ENCODE data around the gene CCRL2. TPM values are rescaled to one million over a fixed set of nuclear protein-coding genes. Genes with fewer than 3 reads are reported as not detected.
A peak's percentile ranks its signal among the peaks of the same experiment; 100 is the strongest.

The CCRL2 gene
- total and polyA plus RNA-seq, 9 of the 15 experiments (the other 6 are each of a cell fraction or from before 2014, with no cell fraction given), result 3.4 to 5.7 (median 4.0) TPM

DNA sequence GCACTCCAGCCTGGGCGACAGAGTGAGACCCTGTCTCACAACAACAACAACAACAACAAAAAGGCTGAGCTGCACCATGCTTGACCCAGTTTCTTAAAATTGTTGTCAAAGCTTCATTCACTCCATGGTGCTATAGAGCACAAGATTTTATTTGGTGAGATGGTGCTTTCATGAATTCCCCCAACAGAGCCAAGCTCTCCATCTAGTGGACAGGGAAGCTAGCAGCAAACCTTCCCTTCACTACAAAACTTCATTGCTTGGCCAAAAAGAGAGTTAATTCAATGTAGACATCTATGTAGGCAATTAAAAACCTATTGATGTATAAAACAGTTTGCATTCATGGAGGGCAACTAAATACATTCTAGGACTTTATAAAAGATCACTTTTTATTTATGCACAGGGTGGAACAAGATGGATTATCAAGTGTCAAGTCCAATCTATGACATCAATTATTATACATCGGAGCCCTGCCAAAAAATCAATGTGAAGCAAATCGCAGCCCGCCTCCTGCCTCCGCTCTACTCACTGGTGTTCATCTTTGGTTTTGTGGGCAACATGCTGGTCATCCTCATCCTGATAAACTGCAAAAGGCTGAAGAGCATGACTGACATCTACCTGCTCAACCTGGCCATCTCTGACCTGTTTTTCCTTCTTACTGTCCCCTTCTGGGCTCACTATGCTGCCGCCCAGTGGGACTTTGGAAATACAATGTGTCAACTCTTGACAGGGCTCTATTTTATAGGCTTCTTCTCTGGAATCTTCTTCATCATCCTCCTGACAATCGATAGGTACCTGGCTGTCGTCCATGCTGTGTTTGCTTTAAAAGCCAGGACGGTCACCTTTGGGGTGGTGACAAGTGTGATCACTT is 34.3 kb upstream of the CCRL2 start (continued):
- TF ChIP-seq RAD21 (CRISPR knock-in tag; conservative IDR thresholded peaks at IDR 0.05 in 1 of 2, IDR thresholded peaks at IDR 0.05 in 1 of 2), result peak; percentile 68 to 69
- TF ChIP-seq, protein P1, sequence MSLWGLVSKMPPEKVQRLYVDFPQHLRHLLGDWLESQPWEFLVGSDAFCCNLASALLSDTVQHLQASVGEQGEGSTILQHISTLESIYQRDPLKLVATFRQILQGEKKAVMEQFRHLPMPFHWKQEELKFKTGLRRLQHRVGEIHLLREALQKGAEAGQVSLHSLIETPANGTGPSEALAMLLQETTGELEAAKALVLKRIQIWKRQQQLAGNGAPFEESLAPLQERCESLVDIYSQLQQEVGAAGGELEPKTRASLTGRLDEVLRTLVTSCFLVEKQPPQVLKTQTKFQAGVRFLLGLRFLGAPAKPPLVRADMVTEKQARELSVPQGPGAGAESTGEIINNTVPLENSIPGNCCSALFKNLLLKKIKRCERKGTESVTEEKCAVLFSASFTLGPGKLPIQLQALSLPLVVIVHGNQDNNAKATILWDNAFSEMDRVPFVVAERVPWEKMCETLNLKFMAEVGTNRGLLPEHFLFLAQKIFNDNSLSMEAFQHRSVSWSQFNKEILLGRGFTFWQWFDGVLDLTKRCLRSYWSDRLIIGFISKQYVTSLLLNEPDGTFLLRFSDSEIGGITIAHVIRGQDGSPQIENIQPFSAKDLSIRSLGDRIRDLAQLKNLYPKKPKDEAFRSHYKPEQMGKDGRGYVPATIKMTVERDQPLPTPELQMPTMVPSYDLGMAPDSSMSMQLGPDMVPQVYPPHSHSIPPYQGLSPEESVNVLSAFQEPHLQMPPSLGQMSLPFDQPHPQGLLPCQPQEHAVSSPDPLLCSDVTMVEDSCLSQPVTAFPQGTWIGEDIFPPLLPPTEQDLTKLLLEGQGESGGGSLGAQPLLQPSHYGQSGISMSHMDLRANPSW (CRISPR knock-in tag; IDR thresholded peaks at IDR 0.05), result no peak
- TF ChIP-seq KLF16 (IDR thresholded peaks at IDR 0.05), result no peak
- TF ChIP-seq, protein P2, sequence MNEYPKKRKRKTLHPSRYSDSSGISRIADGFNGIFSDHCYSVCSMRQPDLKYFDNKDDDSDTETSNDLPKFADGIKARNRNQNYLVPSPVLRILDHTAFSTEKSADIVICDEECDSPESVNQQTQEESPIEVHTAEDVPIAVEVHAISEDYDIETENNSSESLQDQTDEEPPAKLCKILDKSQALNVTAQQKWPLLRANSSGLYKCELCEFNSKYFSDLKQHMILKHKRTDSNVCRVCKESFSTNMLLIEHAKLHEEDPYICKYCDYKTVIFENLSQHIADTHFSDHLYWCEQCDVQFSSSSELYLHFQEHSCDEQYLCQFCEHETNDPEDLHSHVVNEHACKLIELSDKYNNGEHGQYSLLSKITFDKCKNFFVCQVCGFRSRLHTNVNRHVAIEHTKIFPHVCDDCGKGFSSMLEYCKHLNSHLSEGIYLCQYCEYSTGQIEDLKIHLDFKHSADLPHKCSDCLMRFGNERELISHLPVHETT (CRISPR knock-in tag; conservative IDR thresholded peaks at IDR 0.05 in 1 of 2, IDR thresholded peaks at IDR 0.05 in 1 of 2), result no peak
- TF ChIP-seq TAL1 (IDR thresholded peaks at IDR 0.05), result no peak
- TF ChIP-seq ZNF212 (CRISPR knock-in tag; IDR thresholded peaks at IDR 0.05), result no peak
- TF ChIP-seq ZNF239 (CRISPR knock-in tag; IDR thresholded peaks at IDR 0.05), result no peak
- TF ChIP-seq NRF1 (conservative IDR thresholded peaks at IDR 0.05 in 1 of 2, IDR thresholded peaks at IDR 0.05 in 1 of 2), result no peak
